ENCODE data around the gene ALG3. TPM values are rescaled to one million over a fixed set of nuclear protein-coding genes. Genes with fewer than 3 reads are reported as not detected.

Gene ALG3
- total and polyA plus RNA-seq, 9 of the 15 experiments (the other 6 are each of a cell fraction or from before 2014, with no cell fraction given) = 37.5 to 107 (median 80.1) TPM

DNA sequence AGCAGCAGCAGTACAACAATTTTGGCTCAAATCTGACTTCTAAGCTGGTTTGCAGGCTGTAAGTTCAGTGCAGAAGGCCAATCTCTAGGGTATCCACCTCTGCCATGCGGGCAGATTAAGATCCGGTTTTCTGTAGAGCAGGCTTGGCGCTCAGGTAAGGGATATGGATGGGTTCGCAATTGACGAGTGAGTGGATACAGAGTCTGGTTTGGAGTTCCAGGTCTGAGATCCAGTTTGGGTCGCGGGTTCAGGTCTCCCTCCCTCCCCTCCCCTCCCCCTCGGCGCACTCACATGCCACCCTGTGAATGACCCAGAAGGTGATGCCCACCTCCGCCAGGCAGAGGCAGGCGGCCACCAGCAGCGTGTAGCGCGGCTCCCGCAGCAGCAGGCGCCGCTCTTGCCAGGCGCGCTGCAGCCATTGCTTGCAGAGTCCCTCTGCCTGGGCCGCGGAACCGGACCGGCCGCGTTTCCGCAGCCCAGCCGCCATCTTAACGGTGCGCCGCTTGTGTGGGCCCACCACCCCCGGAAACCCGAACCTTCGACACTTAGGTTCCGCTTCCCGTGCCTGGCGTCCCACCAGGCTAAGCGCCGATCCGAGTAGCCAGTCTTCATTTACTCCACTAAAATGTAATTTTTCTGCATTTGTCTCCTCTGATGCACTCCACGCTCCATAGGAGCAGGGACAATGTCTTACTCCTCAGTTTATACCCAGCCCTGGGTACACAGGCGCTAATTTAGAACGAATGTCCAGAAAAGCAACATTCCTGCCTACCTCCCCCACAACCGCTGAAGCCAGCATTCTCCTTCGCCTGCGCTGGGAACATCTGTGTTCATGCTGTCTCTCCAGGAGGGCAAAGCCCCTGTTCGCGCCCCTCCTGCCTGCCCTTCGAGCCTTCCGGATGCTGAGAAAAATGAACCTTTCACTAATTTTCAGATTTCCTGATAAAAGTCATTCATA lies at the start of gene ALG3 (continued):
- TF ChIP-seq, protein P1, sequence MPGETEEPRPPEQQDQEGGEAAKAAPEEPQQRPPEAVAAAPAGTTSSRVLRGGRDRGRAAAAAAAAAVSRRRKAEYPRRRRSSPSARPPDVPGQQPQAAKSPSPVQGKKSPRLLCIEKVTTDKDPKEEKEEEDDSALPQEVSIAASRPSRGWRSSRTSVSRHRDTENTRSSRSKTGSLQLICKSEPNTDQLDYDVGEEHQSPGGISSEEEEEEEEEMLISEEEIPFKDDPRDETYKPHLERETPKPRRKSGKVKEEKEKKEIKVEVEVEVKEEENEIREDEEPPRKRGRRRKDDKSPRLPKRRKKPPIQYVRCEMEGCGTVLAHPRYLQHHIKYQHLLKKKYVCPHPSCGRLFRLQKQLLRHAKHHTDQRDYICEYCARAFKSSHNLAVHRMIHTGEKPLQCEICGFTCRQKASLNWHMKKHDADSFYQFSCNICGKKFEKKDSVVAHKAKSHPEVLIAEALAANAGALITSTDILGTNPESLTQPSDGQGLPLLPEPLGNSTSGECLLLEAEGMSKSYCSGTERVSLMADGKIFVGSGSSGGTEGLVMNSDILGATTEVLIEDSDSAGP (CRISPR knock-in tag; IDR thresholded peaks at IDR 0.05) = 0 out of 2 replicates have a peak, but pooled peaks have one; percentile 47
- TF ChIP-seq MECOM (CRISPR knock-in tag; IDR thresholded peaks at IDR 0.05) (no peak), RFX7 (CRISPR knock-in tag; IDR thresholded peaks at IDR 0.05) (no peak), RBFOX2 (IDR thresholded peaks at IDR 0.05; ENCODE audit: low read depth, low read length) (peak; percentile 90), JUN (IDR thresholded peaks at IDR 0.05; ENCODE audit: borderline replicate concordance, low read depth, low read length) (peak; percentile 51; the same call in 1 of the 2 replicates), JUN (CRISPR knock-in tag; IDR thresholded peaks at IDR 0.05; ENCODE audit: borderline replicate concordance) (0 out of 2 replicates have a peak, but pooled peaks have one; percentile 21), SP2 (IDR thresholded peaks at IDR 0.05; ENCODE audit: extremely low read depth, low read depth, low read length, poor library complexity, severe bottlenecking) (no peak), ZNF445 (CRISPR knock-in tag; IDR thresholded peaks at IDR 0.05; ENCODE audit: low read depth) (no peak), EP300 (IDR thresholded peaks at IDR 0.05; ENCODE audit: low read length) (peak; percentile 46), PHF21A (IDR thresholded peaks at IDR 0.05; ENCODE audit: borderline replicate concordance, low read depth) (no peak; the same call in 1 of the 2 replicates), CREB1 (IDR thresholded peaks at IDR 0.05) (peak; percentile 60), CREB1 (CRISPR knock-in tag; IDR thresholded peaks at IDR 0.05) (no peak), ZNF76 (CRISPR knock-in tag; IDR thresholded peaks at IDR 0.05; ENCODE audit: borderline replicate concordance) (0 out of 2 replicates have a peak, but pooled peaks have one; percentile 46), FOXM1 (IDR thresholded peaks at IDR 0.05; ENCODE audit: low read depth) (no peak), FOXM1 (CRISPR knock-in tag; IDR thresholded peaks at IDR 0.05; ENCODE audit: low read depth) (peak; percentile 86; the same call in 1 of the 2 replicates), ILF3 (IDR thresholded peaks at IDR 0.05; ENCODE audit: borderline replicate concordance) (0 out of 2 replicates have a peak, but pooled peaks have one; percentile 72), FOSL1 (tag; conservative IDR thresholded peaks at IDR 0.05) (no peak), GTF2E2 (tag; IDR thresholded peaks at IDR 0.05) (peak; percentile 97)
- TF ChIP-seq, protein P2, sequence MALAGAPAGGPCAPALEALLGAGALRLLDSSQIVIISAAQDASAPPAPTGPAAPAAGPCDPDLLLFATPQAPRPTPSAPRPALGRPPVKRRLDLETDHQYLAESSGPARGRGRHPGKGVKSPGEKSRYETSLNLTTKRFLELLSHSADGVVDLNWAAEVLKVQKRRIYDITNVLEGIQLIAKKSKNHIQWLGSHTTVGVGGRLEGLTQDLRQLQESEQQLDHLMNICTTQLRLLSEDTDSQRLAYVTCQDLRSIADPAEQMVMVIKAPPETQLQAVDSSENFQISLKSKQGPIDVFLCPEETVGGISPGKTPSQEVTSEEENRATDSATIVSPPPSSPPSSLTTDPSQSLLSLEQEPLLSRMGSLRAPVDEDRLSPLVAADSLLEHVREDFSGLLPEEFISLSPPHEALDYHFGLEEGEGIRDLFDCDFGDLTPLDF (CRISPR knock-in tag; IDR thresholded peaks at IDR 0.05) = no peak
- TF ChIP-seq, protein P3, sequence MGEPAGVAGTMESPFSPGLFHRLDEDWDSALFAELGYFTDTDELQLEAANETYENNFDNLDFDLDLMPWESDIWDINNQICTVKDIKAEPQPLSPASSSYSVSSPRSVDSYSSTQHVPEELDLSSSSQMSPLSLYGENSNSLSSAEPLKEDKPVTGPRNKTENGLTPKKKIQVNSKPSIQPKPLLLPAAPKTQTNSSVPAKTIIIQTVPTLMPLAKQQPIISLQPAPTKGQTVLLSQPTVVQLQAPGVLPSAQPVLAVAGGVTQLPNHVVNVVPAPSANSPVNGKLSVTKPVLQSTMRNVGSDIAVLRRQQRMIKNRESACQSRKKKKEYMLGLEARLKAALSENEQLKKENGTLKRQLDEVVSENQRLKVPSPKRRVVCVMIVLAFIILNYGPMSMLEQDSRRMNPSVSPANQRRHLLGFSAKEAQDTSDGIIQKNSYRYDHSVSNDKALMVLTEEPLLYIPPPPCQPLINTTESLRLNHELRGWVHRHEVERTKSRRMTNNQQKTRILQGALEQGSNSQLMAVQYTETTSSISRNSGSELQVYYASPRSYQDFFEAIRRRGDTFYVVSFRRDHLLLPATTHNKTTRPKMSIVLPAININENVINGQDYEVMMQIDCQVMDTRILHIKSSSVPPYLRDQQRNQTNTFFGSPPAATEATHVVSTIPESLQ (CRISPR knock-in tag; IDR thresholded peaks at IDR 0.05) = peak; percentile 59; the same call in 1 of the 2 replicates

All from K562 (cell line).